ENCODE measurements around the gene STAT2.

STAT2 gene

DNA sequence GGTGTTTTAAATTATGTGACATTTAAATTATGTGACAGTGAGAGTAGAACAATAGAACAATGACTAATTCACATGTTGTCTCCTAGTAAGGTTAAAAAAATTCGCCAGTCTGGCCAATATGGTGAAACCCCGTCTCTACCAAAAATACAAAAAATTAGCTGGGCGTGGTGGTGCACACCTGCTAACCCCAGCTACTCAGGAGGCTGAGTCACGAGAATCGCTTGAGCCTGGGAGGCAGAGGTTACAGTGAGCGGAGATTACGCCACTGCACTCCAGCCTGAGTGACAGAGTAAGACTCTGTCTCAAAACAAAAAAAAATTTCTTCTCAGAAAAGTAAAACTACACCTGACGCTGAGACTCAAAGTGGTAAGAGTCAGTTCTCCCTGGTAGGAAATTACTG is 62.5 kb downstream of the STAT2 start:
- DNase-seq (ENCODE audit: extremely low spot score) = no peak
- TF ChIP-seq FOXK2 (IDR thresholded peaks at IDR 0.05) (no peak), BHLHE40 (IDR thresholded peaks at IDR 0.05; ENCODE audit: borderline replicate concordance) (no peak), ARNT (IDR thresholded peaks at IDR 0.05) (no peak), LEF1 (IDR thresholded peaks at IDR 0.05; ENCODE audit: borderline replicate concordance) (no peak), FOXM1 (IDR thresholded peaks at IDR 0.05; ENCODE audit: borderline replicate concordance) (no peak), SUZ12 (IDR thresholded peaks at IDR 0.05) (no peak), ELF4 (IDR thresholded peaks at IDR 0.05) (no peak), ZNF384 (IDR thresholded peaks at IDR 0.05) (no peak), HDGF (IDR thresholded peaks at IDR 0.05; ENCODE audit: borderline replicate concordance) (no peak), SP1 (IDR thresholded peaks at IDR 0.05) (no peak), FOXA1 (IDR thresholded peaks at IDR 0.05) (no peak), NFRKB (IDR thresholded peaks at IDR 0.05) (no peak), TARDBP (IDR thresholded peaks at IDR 0.05) (no peak), L3MBTL2 (conservative IDR thresholded peaks at IDR 0.05) (no peak), CTBP1 (IDR thresholded peaks at IDR 0.05; ENCODE audit: borderline replicate concordance) (no peak)
- TF ChIP-seq, protein P1, sequence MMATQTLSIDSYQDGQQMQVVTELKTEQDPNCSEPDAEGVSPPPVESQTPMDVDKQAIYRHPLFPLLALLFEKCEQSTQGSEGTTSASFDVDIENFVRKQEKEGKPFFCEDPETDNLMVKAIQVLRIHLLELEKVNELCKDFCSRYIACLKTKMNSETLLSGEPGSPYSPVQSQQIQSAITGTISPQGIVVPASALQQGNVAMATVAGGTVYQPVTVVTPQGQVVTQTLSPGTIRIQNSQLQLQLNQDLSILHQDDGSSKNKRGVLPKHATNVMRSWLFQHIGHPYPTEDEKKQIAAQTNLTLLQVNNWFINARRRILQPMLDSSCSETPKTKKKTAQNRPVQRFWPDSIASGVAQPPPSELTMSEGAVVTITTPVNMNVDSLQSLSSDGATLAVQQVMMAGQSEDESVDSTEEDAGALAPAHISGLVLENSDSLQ (IDR thresholded peaks at IDR 0.05) = no peak
- ChIA-PET POLR2A (interaction anchor here (1.2 to 3.6 kb wide), 3 partner anchors 31 to 108 kb away, joined by 3 to 10 read pairs (median 4); partner anchors contain the start of genes ANKRD52 and SMARCC2), CTCF (no interaction called here)

DNA sequence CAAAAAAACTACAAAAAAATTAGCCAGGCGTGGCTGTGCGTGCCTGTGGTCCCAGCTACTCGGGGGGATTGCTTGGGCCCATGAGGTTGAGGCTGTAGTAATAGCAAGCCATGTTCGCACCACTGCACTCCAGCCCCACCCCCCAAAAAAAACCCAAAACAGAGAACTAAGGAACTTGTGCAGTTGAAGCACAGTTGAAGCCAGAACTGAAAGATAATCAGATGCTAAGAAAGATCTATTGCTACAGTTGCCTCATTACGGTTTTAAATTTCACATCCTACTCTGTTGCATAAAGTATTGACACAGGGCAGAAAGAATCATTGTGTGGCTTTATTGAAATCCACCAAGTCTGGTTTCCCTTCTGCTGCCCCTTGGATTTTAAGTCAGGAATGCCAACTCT is 63.6 kb downstream of the STAT2 start:
- TF ChIP-seq LEF1 (IDR thresholded peaks at IDR 0.05; ENCODE audit: borderline replicate concordance) (no peak), FOXM1 (IDR thresholded peaks at IDR 0.05; ENCODE audit: borderline replicate concordance) (no peak), BHLHE40 (IDR thresholded peaks at IDR 0.05; ENCODE audit: borderline replicate concordance) (no peak), FOXK2 (IDR thresholded peaks at IDR 0.05) (no peak), CTBP1 (IDR thresholded peaks at IDR 0.05; ENCODE audit: borderline replicate concordance) (no peak)
- no peak for DNase-seq (ENCODE audit: extremely low spot score)
- ChIA-PET POLR2A (no interaction called here), CTCF (no interaction called here)

DNA sequence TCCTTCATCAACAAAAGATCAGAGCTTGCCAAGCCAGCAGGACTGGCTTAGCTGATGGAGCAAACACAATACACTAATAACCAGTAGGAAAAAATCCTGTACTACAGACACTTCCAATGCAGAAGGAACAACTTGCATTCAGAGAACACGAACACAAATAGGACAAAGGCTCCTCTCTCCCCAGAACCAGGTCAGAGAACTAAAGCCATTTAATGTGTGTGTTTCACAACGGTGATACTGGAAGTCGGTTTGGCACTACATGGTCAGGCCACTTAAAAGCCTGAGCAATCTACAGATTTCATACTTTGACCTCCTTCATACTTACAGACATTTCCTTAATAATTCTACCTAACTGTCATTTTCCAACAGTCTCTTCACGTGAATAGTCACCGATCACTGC is 66.1 kb downstream of the STAT2 start:
- ChIA-PET POLR2A (no interaction called here), CTCF (no interaction called here)
- no peak for TF ChIP-seq L3MBTL2 (conservative IDR thresholded peaks at IDR 0.05)
- no peak for TF ChIP-seq LEF1 (IDR thresholded peaks at IDR 0.05; ENCODE audit: borderline replicate concordance)
- no peak for TF ChIP-seq ZNF384 (IDR thresholded peaks at IDR 0.05)
- no peak for TF ChIP-seq FOXM1 (IDR thresholded peaks at IDR 0.05; ENCODE audit: borderline replicate concordance)
- TF ChIP-seq, protein P1 (IDR thresholded peaks at IDR 0.05) = no peak
- TF ChIP-seq CTBP1 (IDR thresholded peaks at IDR 0.05; ENCODE audit: borderline replicate concordance) = no peak
- no peak for TF ChIP-seq FOXK2 (IDR thresholded peaks at IDR 0.05)
- no peak for TF ChIP-seq TARDBP (IDR thresholded peaks at IDR 0.05)
- TF ChIP-seq FOXA1 (IDR thresholded peaks at IDR 0.05) = no peak
- TF ChIP-seq NFRKB (IDR thresholded peaks at IDR 0.05) = no peak
- no peak for DNase-seq (ENCODE audit: extremely low spot score)

All from HEK293T (cell line).